NCI-H2227 treated with DMSO at 0.1 percent for 48 hours (cell line): ENCODE data around the gene GCM1.
"Not testable (repeated sequence)": the region's sequence is repeated elsewhere in the genome, so short reads cannot be mapped to it uniquely, and the experiment has no call there.

Experiments
- DNase-seq: peaks from one replicate; lab custom pipeline; 2025; lab: John Stamatoyannopoulos, UW

Gene GCM1

GRCh38 chr6:53148684-53149083, at the start of gene GCM1:
Gene GCM1, minus strand, starts transcription at chr6:53148841. Its CDS starts 3,209 bp downstream, at chr6:53145632.
- no peak for DNase-seq

DNA sequence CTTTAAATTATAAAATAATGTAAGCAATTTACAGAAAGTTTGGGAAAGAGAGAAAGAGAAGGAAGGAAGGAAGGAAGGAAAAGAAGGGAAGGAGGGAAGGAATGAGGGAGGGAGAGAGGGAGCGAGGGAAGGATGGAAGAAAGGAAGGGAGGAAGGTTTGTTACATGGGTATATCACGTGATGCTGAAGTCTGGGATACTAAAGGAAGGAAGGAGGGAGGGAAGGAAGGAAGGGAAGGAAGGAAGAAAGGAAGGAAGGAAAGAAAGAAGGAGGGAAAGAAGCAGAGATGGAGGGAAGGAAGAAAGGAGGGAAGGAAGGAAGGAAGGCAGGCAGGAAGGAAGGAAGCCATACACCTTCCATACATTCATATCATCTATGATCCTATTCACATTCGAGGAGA, 48.9 kb upstream of the GCM1 start:
- DNase-seq = no peak

GRCh38 chr6:53195048-53195447, 46.4 kb upstream of the GCM1 start:
- no peak for DNase-seq

- DNase-seq = peak; percentile 26
Measured at GRCh38 chr6:53192682-53193188, 44.1 kb upstream of the GCM1 start.

GRCh38 chr6:53189554-53189953, 40.9 kb upstream of the GCM1 start:
- no peak for DNase-seq

DNA sequence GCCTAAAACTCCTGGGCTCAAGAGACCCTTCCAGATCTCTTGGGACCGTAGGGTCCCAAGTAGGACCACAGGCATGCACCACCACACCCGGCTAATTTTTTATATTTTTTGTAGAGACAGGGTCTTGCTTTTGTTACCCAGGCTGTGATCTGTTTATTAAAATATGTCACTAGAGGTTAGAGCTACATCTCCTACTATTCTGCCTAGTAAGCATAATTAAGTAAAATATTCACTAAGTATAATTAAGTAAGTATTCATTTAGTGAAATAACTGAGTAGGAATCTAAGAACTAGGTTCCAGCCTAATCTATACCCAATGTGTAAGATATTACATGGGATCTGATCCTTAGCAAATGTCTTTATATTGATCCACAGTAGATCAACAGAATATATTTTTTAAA, 40.2 kb upstream of the GCM1 start:
- DNase-seq = no peak

GRCh38 chr6:53180678-53181077, 32.0 kb upstream of the GCM1 start:
- DNase-seq = no peak

DNA sequence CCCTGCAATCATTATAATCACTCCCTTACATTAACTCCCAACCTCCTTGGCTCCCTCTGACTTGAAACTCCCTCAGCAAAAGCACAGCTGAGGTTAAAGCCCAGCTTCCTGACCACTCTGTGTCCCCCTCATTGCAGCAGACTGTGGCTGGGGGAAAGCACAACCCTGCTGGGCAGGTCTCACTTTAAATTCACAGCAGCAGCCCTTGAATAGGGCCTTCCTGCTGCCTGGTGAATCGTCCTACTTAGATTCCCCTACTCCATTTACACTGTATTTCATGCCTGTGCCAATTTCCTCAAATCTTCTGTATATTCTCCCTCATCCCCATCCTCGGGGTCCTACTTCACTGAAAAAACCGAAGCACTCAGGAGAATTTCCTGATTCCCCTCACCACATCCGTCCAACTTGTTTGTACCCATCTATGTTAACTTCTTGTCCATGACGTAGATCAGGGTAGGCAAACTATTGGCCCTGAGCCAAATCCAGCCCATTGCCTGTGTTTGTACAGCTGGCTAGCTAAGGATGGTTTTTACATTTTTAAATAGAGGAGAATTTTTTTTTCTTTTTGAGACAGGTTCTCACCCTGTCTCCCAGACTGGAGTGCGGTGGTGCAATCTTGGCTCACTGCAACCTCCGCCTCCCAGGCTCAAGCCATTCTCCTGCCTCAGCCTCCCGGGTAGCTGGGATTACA, 31.5 kb upstream of the GCM1 start:
- peak; percentile 57 for DNase-seq

DNA sequence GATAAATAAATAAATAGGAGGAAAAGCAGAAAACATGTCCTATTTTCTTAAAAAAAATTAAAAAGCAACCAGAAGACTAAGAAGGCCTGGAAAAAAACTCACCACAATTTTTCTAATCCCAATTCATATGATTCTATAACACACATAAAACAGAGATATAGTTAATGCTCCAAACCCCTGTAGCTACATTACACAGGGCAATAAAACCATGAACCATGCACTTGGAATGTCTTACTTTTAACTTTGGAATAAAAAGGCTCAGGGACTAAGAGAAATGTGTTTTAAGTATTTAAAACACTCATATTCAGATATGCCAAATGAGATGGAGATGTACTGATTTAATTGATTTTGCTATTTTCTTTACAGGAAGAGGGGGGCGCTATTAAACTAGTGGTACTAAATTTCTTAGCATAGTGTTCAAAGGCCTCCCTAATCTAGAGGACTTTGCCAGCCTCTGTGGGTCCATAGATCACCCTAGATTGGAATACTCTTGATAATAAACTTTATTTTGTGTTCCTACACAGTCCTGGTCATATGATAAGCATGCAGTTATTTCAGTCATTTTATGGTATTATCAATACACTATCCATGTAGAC, 30.3 kb upstream of the GCM1 start:
- no peak for DNase-seq

- DNase-seq = no peak
Measured at GRCh38 chr6:53175027-53175426, 26.4 kb upstream of the GCM1 start.

GRCh38 chr6:53172468-53172803, 23.8 kb upstream of the GCM1 start:
- DNase-seq = no peak

DNA sequence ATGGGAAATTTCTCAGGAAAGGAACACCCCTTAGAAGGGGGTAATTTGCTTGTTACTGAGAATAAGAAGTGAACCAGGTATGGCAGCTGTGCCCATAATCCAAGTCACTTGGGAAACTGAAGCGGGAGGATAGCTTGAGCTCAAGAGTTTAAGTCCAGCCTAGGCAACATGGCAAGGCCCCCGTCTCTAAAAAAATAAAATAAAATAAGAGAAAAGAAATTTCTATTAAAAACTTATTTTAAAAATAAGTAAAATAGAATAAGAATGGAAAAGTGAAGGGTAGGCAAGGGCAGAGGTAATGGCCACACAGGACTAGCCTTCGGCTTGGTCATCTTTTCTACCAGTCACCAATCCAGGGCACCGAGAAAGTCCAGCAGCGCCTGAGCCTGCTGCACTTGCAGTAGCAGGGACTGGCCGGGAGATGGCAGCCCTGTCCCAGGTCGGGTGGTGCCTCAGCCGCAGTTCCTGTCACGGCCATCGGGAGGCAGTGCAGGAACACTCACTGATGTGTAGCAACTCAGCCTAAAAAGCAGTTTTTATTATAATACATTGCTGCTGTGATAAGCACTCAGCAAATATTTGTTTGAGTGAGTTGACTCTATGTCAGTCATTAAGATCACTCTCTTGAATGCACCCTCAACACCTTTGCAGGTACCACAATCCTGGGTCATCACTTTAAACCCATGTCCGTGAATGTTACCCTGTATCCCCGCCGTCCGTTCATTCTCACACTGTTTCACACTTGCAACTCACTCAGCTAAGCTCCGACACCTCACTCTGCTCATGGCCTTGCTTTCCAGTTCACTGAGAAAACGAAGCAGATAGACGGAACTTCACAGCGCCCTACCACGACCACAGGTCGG, 23.2 kb upstream of the GCM1 start:
- peak; percentile 70 for DNase-seq

DNA sequence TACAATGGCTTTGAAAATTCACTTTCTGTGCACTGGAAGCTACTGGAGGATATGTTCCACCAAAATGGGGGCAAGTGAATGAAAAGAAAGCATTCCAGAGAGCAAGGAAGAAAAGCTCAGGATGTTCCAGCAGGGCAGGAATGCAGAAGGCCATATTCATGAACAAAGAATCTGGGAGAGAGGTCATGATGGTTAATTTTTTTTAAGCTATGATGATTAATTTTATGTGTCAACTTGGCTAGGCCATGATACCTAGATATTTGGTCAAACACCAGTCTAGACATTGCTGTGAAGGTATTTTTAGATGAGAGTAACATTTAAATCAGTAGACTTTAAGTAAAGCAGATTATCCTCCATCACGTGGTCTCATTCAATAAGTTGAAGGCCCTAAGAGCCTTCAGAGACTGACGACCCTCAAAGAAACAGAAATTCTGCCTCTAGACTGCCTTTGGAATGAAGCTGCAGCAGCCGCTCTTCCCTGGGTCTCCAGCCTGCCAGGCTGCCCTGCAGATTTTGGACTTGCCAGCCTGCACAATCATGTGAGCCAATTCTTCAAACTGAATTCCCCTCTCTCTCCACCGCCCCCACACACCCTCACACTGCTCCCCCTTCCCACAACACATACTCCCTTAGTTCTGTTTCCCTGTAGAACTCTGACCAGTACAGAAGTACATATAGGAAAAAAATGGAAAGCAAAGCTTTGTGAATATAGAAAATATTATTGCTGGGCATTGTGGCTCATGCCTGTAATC, 20.1 kb upstream of the GCM1 start:
- DNase-seq = no peak

DNA sequence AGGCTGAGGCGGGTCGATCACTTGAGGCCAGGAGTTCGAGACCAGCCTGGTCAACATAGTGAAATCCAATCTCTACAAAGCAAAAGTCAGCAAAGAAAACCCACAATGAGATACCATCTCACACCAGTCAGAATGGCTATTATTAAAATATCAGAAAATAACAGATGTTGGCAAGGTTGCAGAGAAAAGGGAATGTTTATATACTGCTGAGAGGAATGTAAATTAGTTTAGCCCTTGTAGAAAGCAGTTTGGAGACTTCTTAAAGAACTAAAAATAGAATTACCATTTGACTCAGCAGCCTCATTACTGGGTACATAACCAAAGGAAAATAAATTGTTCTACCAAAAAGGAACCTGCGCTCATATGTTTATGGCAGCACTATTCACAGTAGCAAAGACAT, 16.7 kb upstream of the GCM1 start:
- no peak for DNase-seq

DNA sequence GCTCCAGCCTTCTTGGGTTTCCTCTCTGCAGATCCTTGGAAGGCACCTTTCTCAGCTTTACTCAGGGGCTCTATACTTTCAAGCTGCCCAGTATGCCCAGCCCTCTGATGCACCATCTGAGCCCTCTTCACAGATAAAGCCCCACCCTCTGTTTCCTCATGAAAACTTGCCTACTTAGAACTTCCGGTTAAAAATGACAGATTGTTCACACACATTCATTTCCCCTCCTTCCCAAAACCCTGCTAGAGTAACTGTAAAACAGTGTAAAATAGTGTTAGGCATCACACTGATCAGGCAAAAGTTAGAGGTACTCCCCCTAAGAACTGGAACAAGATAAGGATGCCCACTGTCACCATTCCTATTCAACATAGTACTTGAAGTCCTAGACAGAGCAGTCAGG, 14.0 kb upstream of the GCM1 start:
- DNase-seq = no peak

GRCh38 chr6:53161481-53162009, 12.9 kb upstream of the GCM1 start:
- DNase-seq = no peak

GRCh38 chr6:53159558-53159957, 10.9 kb upstream of the GCM1 start:
- DNase-seq = no peak

- DNase-seq = not testable (repeated sequence)
Measured at GRCh38 chr6:53158076-53158475, 9.4 kb upstream of the GCM1 start.

GRCh38 chr6:53155279-53155678, 6.6 kb upstream of the GCM1 start:
- DNase-seq = not testable (repeated sequence)

GRCh38 chr6:53154794-53155193, 6.2 kb upstream of the GCM1 start:
- DNase-seq = no peak

DNA sequence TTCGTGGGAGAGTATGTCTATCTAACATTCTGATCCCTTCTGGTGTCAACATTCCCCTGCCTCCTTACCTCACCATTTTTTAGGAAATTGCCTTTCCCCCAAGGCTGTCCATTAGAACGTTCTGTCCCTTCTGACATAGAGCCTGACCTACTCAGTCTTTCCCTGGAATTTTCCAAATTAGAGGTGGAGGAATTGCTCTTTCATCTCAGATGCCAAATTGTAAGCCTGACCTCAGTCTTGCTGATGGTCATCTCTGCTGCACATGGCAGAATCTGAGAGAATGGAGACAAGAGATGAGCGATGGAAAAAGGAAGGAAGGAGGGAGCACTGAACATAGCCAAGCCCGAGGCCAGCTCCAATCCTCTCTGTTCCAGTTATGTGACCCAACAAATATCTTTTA, 5.4 kb upstream of the GCM1 start:
- no peak for DNase-seq

DNA sequence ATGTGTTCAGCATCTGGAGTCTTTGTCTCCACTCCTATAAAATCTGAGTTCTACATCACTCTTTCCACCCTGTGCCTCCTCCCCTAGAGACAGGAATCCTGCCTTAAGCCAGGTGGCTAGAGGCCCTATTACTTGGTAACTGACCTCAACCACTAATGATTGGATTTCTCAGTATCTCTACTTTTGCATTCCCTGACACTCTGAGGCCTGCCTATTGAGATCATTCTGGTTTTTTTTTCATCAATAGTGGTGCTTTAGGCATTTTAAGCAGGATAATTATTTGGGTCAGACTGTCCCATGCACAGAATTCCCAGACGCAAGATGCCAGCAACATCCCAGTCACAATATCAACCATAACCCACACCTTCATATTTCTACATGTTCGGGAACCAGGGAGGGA, 3.9 kb upstream of the GCM1 start:
- no peak for DNase-seq
